Neuronal stem cell (in vitro differentiated cells): Measurements from ENCODE around the gene RDH5.
A peak's percentile ranks its signal among the peaks of the same experiment; 100 is the strongest.

Experiments
- DNase-seq: peaks from one replicate; pipeline ENCODE4 v3.0.0-alpha.2; 2013; ENCODE audit warnings: low spot score
- H2AFZ ChIP-seq: one replicate; pipeline ENCODE4 v1.6.1; 2013; ENCODE audit warnings: mild to moderate bottlenecking, low read length, inconsistent platforms
- H2AK5ac ChIP-seq: 2 replicates; pipeline ENCODE4 v1.6.1; 2013; ENCODE audit warnings: low read depth, mild to moderate bottlenecking, inconsistent platforms, low read length, moderate library complexity, mixed read lengths
- H2BK120ac ChIP-seq: 2 replicates; pipeline ENCODE4 v1.6.1; 2013; ENCODE audit warnings: low read depth, mild to moderate bottlenecking, inconsistent platforms, low read length, moderate library complexity, mixed read lengths
- H2BK12ac ChIP-seq: one replicate; pipeline ENCODE4 v1.6.1; 2013; ENCODE audit warnings: low read length, inconsistent platforms
- H2BK15ac ChIP-seq: 2 replicates; pipeline ENCODE4 v1.6.1; 2013; ENCODE audit warnings: mild to moderate bottlenecking, low read length, inconsistent platforms, mixed read lengths
- H2BK5ac ChIP-seq: one replicate; pipeline ENCODE4 v1.6.1; 2013; ENCODE audit warnings: inconsistent platforms, mild to moderate bottlenecking, low read length, moderate library complexity
- H3K14ac ChIP-seq: one replicate; pipeline ENCODE4 v1.6.1; 2013; ENCODE audit warnings: low read length, inconsistent platforms
- H3K18ac ChIP-seq: 2 replicates; pipeline ENCODE4 v1.6.1; 2013; ENCODE audit warnings: low read length, inconsistent platforms
- H3K23ac ChIP-seq: 2 replicates; pipeline ENCODE4 v1.6.1; 2013; ENCODE audit warnings: low read depth, mild to moderate bottlenecking, mixed read lengths, low read length, inconsistent platforms; ENCODE audit not compliant: poor library complexity
- H3K27ac ChIP-seq: replicated peaks from 3 replicates; pipeline ENCODE4 v1.5.1; 2013; ENCODE audit warnings: low read length, inconsistent platforms
- H3K27me3 ChIP-seq, 3 experiments: 2 replicates each; pipeline ENCODE4 v1.6.1; 2013; ENCODE audit warnings: low read length in 3 of 3, mild to moderate bottlenecking in 2 of 3, inconsistent platforms in 1 of 3, low read depth in 1 of 3, mixed read lengths in 1 of 3, moderate library complexity in 1 of 3; ENCODE audit not compliant: control insufficient read depth in 3 of 3, insufficient read depth in 3 of 3
- H3K36me3 ChIP-seq, 2 donors: replicated peaks in 1 of 2; 2 replicates each; pipeline ENCODE4 v1.6.1; 2013; ENCODE audit warnings: low read length in 2 of 2; ENCODE audit not compliant: control insufficient read depth in 2 of 2, insufficient read depth in 2 of 2
- H3K4ac ChIP-seq: 2 replicates; pipeline ENCODE4 v1.6.1; 2013; ENCODE audit warnings: inconsistent platforms, mild to moderate bottlenecking, low read length, moderate library complexity
- H3K4me1 ChIP-seq, 2 donors: 1 replicate in 1 of 2; 2 replicates in 1 of 2; pipeline ENCODE4 v1.6.1; 2013; ENCODE audit warnings: low read length in 2 of 2, low read depth in 1 of 2; ENCODE audit not compliant: control insufficient read depth in 2 of 2, insufficient read depth in 1 of 2
- H3K4me2 ChIP-seq: one replicate; pipeline ENCODE4 v1.6.1; 2013; ENCODE audit warnings: mild to moderate bottlenecking, low read length, inconsistent platforms; ENCODE audit not compliant: insufficient read depth, poor library complexity, severe bottlenecking
- H3K4me3 ChIP-seq, 2 donors: 2 replicates each; pipeline ENCODE4 v1.5.1; 2013; ENCODE audit warnings: low read length in 2 of 2, mild to moderate bottlenecking in 2 of 2, inconsistent platforms in 1 of 2, moderate library complexity in 1 of 2
- H3K79me1 ChIP-seq: one replicate; pipeline ENCODE4 v1.6.1; 2013; ENCODE audit warnings: low read depth, mild to moderate bottlenecking, inconsistent platforms, low read length, moderate library complexity
- H3K9ac ChIP-seq: one replicate; pipeline ENCODE4 v1.6.1; 2013; ENCODE audit warnings: mild to moderate bottlenecking, low read depth, low read length, inconsistent platforms; ENCODE audit not compliant: poor library complexity
- H3K9me3 ChIP-seq, 2 donors: replicated peaks in 1 of 2; 2 replicates each; pipeline versions ENCODE3 to v1.6.1; 2013; ENCODE audit warnings: low read length in 2 of 2, mild to moderate bottlenecking in 2 of 2, inconsistent platforms in 1 of 2, low read depth in 1 of 2, mixed read lengths in 1 of 2, moderate library complexity in 1 of 2; ENCODE audit not compliant: control insufficient read depth in 2 of 2, insufficient read depth in 1 of 2
- H4K8ac ChIP-seq: one replicate; pipeline ENCODE4 v1.6.1; 2013; ENCODE audit warnings: low read depth, mild to moderate bottlenecking, inconsistent platforms, low read length, moderate library complexity
- H4K91ac ChIP-seq: one replicate; pipeline ENCODE4 v1.6.1; 2013; ENCODE audit warnings: low read length, low read depth, mild to moderate bottlenecking, inconsistent platforms; ENCODE audit not compliant: poor library complexity
- WGBS, 2 donors: extraction: QIAGEN DNeasy Blood & Tissue Kit; methylation state at CpG; one replicate each; pipeline ENCODE4 v1.1.7; 2013; ENCODE audit warnings: missing lambda C conversion rate in 2 of 2, mixed read lengths in 1 of 2; ENCODE audit not compliant: insufficient read length in 2 of 2, insufficient replicate concordance in 1 of 2; ENCODE audit errors: extremely low coverage in 2 of 2; 5-methylcytosine and 5-hydroxymethylcytosine counted together

The RDH5 gene

DNA sequence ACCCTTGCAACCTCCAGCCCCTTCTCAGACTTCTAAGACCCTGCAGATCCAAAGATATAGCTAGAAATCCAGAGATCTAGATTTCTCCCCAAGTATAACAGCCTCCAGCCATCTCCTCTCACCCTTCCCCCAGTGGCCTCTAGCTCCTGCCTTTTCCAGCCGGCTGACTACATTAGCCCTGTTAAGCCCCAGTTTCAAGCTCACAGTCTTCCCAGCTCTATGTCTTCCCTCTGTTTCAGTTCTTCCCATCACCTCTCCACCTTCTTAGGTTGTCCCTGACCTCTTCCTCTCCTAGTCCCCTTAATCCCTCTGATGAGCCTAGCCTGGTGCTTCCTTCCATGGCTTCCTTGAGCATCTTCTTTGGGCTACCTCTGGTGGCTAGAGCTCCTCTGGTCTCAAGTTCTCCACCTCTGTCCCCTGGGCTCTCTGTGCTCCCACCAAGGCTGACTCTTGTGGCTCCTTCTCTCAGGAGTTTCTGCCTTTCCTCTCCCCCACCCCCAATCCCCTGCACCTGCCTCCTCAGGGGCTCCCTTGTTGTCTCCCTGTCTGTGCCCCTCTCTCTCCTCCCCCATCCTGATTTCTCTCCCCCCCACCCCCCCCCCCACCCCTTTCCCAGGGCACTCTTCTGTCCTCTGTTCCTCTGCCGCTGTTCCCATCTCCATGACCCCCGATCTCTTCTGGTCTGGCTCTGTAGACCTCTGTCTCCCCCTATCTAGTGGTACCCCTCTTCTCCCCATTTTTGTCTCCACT, 21.9 kb downstream of the RDH5 start:
- no peak overlapping the region for H3K23ac ChIP-seq
- no peaks in the 10 kb centered on the region for H3K27me3 ChIP-seq
- no CpG with 5 or more reads among the region's 3 CpGs for WGBS, 2 donors
- H3K36me3 ChIP-seq, result peaks cover 0 to 8% of the 10 kb centered on the region in 2 donors
- H2BK15ac ChIP-seq, result peak overlapping the region; percentile 1
- H2AK5ac ChIP-seq, result no peak overlapping the region
- H3K4ac ChIP-seq, result no peak overlapping the region
- no peak overlapping the region for H4K8ac ChIP-seq
- H3K27ac ChIP-seq, result peak overlapping the region; percentile 78
- peak overlapping the region; percentile 83 for H3K4me2 ChIP-seq
- peaks cover 22 to 30% of the 10 kb centered on the region in 2 donors for H3K4me1 ChIP-seq
- peak overlapping the region; percentile 57 for H2BK5ac ChIP-seq
- no peak for DNase-seq
- peak overlapping the region; percentile 36 to 58 for H3K4me3 ChIP-seq
- no peaks in the 10 kb centered on the region for H3K9me3 ChIP-seq
- no peak overlapping the region for H2BK120ac ChIP-seq
- no peak overlapping the region for H3K9ac ChIP-seq
- peak overlapping the region; percentile 17 for H3K14ac ChIP-seq
- H2AFZ ChIP-seq, result peak overlapping the region; percentile 85
- no peaks in the 10 kb centered on the region for H3K79me1 ChIP-seq
- H3K18ac ChIP-seq, result peak overlapping the region; percentile 82
- no peak overlapping the region for H2BK12ac ChIP-seq
- no peak overlapping the region for H4K91ac ChIP-seq

DNA sequence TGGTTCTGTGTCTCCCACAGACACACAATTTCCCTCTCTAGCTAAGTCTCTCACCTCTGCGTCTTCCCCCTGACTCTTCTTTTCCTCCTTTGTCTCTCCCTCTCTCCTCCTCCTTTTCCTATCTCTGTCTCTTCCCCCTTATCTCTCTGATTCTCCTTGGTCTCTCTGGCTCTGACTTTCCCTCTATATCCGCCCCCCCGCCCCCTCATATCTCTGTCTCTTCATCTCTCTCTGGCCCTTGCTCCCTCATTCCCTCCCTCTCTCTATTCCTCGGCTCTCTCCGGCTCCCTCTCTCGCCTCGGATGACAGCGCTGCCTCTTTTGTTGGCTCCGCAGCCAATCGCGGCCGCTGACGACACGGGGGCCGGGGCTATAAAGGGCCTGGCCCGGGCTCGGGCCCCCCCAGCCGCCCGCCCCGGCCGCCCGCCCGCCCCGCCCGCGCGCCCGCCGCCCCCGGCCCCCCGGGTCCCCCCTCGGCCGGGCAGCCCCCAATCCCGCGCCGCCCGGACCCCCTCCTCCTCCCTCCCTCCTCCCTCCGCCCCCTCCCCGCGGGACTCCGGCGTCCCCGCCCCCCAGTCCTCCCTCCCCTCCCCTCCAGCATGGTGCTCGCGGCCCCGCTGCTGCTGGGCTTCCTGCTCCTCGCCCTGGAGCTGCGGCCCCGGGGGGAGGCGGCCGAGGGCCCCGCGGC, 22.7 kb downstream of the RDH5 start, which contains the start of gene GDF11:
Gene GDF11 (plus strand): TSS at position 404 of the 687 bp plus-strand sequence. CDS start 195 bp downstream, at position 599.
- Histone ChIP-seq H2BK15ac (peak within 1 kb of the TSS; percentile 73), H3K9ac (peak within 1 kb of the TSS; percentile 99), H3K27me3 (no peaks in the 10 kb centered on the region), H3K14ac (peak within 1 kb of the TSS; percentile 87), H3K4me2 (peak within 1 kb of the TSS; percentile 83), H3K9me3 (no peaks in the 10 kb centered on the region), H2BK120ac (peak within 1 kb of the TSS; percentile 24), H3K36me3 (peaks cover 3 to 16% of the 10 kb centered on the region in 2 donors), H3K4me1 (peaks cover 23 to 30% of the 10 kb centered on the region in 2 donors), H3K23ac (peak within 1 kb of the TSS; percentile 94), H3K4me3 (peak within 1 kb of the TSS; percentile 97 to 98), H3K4ac (peak within 1 kb of the TSS; percentile 58), H2BK5ac (peak within 1 kb of the TSS; percentile 99), H4K8ac (peak within 1 kb of the TSS; percentile 94), H2BK12ac (peak within 1 kb of the TSS; percentile 14), H2AK5ac (peak within 1 kb of the TSS; percentile 92), H4K91ac (no peak within 1 kb of the TSS), H2AFZ (peak within 1 kb of the TSS; percentile 85), H3K27ac (peak within 1 kb of the TSS; percentile 100), H3K18ac (peak within 1 kb of the TSS; percentile 98), H3K79me1 (no peaks in the 10 kb centered on the region)
- WGBS, 2 donors, result no CpG with 5 or more reads among the region's 53 CpGs
- DNase-seq, result peak; percentile 80

DNA sequence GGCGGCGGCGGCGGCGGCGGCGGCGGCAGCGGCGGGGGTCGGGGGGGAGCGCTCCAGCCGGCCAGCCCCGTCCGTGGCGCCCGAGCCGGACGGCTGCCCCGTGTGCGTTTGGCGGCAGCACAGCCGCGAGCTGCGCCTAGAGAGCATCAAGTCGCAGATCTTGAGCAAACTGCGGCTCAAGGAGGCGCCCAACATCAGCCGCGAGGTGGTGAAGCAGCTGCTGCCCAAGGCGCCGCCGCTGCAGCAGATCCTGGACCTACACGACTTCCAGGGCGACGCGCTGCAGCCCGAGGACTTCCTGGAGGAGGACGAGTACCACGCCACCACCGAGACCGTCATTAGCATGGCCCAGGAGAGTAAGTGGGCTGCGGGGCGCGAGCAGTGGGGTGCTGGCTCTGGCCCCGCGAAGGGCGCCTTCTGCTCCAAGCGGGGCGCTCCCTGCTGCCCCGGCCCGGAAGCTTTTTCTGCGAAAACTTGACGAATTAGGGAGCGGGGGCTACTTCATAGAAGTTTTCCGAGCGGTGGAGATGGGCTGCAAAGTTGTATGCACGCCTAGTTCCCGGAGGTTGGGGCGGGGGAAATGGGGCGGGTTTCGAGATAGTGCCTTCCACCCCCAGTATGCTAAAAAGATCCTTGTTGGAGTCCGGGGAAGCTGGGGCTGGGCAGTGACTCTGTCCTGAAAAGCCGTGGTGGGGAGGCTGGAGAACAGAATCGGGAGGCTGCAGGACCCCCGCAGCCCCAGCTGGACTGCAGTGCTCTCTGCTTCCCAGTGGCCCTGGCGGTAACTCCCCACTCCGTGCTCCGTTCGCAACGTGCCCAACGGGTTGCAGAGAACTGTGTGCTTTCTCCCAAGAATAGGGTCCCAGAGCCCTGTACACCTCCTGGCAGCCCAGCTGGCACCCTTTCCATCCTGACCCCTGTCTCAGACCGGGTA, 23.5 kb downstream of the RDH5 start:
- Histone ChIP-seq H3K4me2 (peak overlapping the region; percentile 76), H2BK12ac (peak overlapping the region; percentile 14), H3K4me3 (peak overlapping the region; percentile 97 to 98), H3K23ac (peak overlapping the region; percentile 94), H3K18ac (peak overlapping the region; percentile 98), H4K91ac (no peak overlapping the region), H2BK15ac (peak overlapping the region; percentile 73), H3K27me3 (no peaks in the 10 kb centered on the region), H4K8ac (peak overlapping the region; percentile 94), H2AK5ac (peak overlapping the region; percentile 92), H2BK120ac (peak overlapping the region; percentile 24), H3K14ac (peak overlapping the region; percentile 87), H3K79me1 (peaks cover 4% of the 10 kb centered on the region), H2AFZ (peak overlapping the region; percentile 69), H3K27ac (peak overlapping the region; percentile 100), H2BK5ac (peak overlapping the region; percentile 99), H3K4ac (peak overlapping the region; percentile 58), H3K4me1 (peaks cover 25 to 29% of the 10 kb centered on the region in 2 donors), H3K9me3 (no peaks in the 10 kb centered on the region), H3K9ac (peak overlapping the region; percentile 99), H3K36me3 (peaks cover 10 to 24% of the 10 kb centered on the region in 2 donors)
- WGBS, 2 donors, result no CpG with 5 or more reads among the region's 73 CpGs
- DNase-seq, result no peak
